HEK293T (cell line): ENCODE results near the gene EDARADD.

ENCODE experiments used
- ARNT ChIP-seq: fragments of 450-650 bp; IDR thresholded peaks from 2 replicates; pipeline ENCODE4 v1.6.1; 2017; ENCODE audit warnings: mild to moderate bottlenecking
- FOXA1 ChIP-seq: fragments of 450-650 bp; IDR thresholded peaks from 2 replicates; pipeline ENCODE4 v1.6.1; 2016; ENCODE audit warnings: mild to moderate bottlenecking
- FOXK2 ChIP-seq: fragments of 450-650 bp; IDR thresholded peaks from 2 replicates; pipeline ENCODE4 v1.6.1; 2016; ENCODE audit warnings: mild to moderate bottlenecking
- FOXM1 ChIP-seq: fragments of 450-650 bp; IDR thresholded peaks from 2 replicates; pipeline ENCODE4 v1.6.1; 2017; ENCODE audit warnings: mild to moderate bottlenecking, borderline replicate concordance
- HDGF ChIP-seq: fragments of 450-650 bp; IDR thresholded peaks from 2 replicates; pipeline ENCODE4 v1.6.1; 2017; ENCODE audit warnings: antibody characterized with exemption, borderline replicate concordance
- SP1 ChIP-seq: fragments of 450-650 bp; IDR thresholded peaks from 2 replicates; pipeline ENCODE4 v1.6.1; 2017
- ZNF384 ChIP-seq: fragments of 450-650 bp; IDR thresholded peaks from 2 replicates; pipeline ENCODE4 v1.6.1; 2016

DNA sequence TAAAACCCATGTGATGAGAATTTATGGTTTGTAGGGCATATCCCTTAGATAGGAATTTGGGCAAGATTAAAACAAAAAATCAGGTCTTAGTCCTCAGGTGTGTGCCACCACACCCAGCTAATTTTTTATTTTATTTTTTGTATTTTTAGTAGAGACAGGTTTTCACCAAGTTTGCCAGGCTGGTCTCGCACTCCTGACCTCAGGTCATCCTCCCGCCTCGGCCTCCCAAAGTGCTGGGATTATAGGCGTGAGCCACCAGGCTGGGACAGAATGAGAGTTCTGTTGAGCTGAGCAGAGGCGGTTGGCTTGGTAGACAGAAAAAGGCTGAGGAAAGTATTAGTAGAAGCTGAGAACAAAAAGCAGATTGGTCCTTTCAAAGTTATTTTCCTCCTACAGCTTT is 43.8 kb upstream of the EDARADD start:
- TF ChIP-seq SP1 (no peak), ZNF384 (no peak), FOXK2 (no peak), FOXA1 (no peak), FOXM1 (no peak), HDGF (no peak), ARNT (no peak)
